K562 (cell line): ENCODE measurements around the gene LRFN4. TPM values are rescaled to one million over a fixed set of nuclear protein-coding genes. Genes with fewer than 3 reads are reported as not detected.
A peak's percentile ranks its signal among the peaks of the same experiment; 100 is the strongest.

Experiments
- C11orf30 ChIP-seq: fragments of 450-650 bp; IDR thresholded peaks from 2 replicates; pipeline ENCODE4 v1.6.1; 2016; ENCODE audit warnings: low read depth, mild to moderate bottlenecking
- CREB1 ChIP-seq, 2 experiments: sonication (generic) in 1 of 2; formaldehyde crosslinking in 1 of 2; IDR thresholded peaks; 2 replicates each; pipeline versions ENCODE4 v1.6.1 to v1.8.0; 2012 to 2022; ENCODE audit warnings: inconsistent platforms in 1 of 2, mild to moderate bottlenecking in 1 of 2, missing genetic modification reagents in 1 of 2, moderate library complexity in 1 of 2
- EP300 ChIP-seq: IDR thresholded peaks from 2 replicates; pipeline ENCODE4 v1.6.1; 2012; ENCODE audit warnings: low read length, improper control_type of control experiment
- ERF ChIP-seq: fragments of 450-650 bp; formaldehyde crosslinking; IDR thresholded peaks from 2 replicates; pipeline ENCODE4 v1.4.0; 2020; ENCODE audit warnings: mild to moderate bottlenecking, mixed read lengths
- ESRRA ChIP-seq: fragments of 450-650 bp; IDR thresholded peaks from 2 replicates; pipeline ENCODE4 v1.6.1; 2014; ENCODE audit warnings: low read depth, mild to moderate bottlenecking, moderate library complexity, borderline replicate concordance
- ETV5 ChIP-seq: sonication (generic); formaldehyde crosslinking; IDR thresholded peaks from 2 replicates; pipeline ENCODE4 v1.4.0; 2020; ENCODE audit warnings: low read depth, mild to moderate bottlenecking, missing genetic modification reagents
- GATA2 ChIP-seq: sonication (generic); formaldehyde crosslinking; IDR thresholded peaks from 2 replicates; pipeline ENCODE4 v1.4.0; 2020; ENCODE audit warnings: mild to moderate bottlenecking, missing genetic modification reagents
- HEY1 ChIP-seq: fragments of 250-450 bp; sonication (Bioruptor Pico); IDR thresholded peaks from 2 replicates; pipeline ENCODE4 v1.5.0; 2020; ENCODE audit warnings: mild to moderate bottlenecking, moderate library complexity, borderline replicate concordance
- HNRNPK ChIP-seq: fragments of 200-400 bp; formaldehyde crosslinking; IDR thresholded peaks from one replicate; pipeline ENCODE4 v1.6.1; 2018; ENCODE audit warnings: mild to moderate bottlenecking, low read depth, low read length; ENCODE audit not compliant: poor library complexity, severe bottlenecking
- NKRF ChIP-seq: fragments of 450-650 bp; IDR thresholded peaks from 2 replicates; pipeline ENCODE4 v1.6.1; 2016; ENCODE audit warnings: borderline replicate concordance
- PKNOX1 ChIP-seq: fragments of 450-650 bp; IDR thresholded peaks from 2 replicates; pipeline ENCODE4 v1.6.1; 2016
- PURB ChIP-seq: sonication (generic); formaldehyde crosslinking; IDR thresholded peaks from 2 replicates; pipeline ENCODE4 v1.9.0; 2021; ENCODE audit warnings: low read depth, mild to moderate bottlenecking, missing genetic modification reagents
- RBFOX2 ChIP-seq: fragments of 200-400 bp; formaldehyde crosslinking; IDR thresholded peaks from 2 replicates; pipeline ENCODE4 v1.6.1; 2017; ENCODE audit warnings: low read depth, mild to moderate bottlenecking, low read length, moderate library complexity
- RFX7 ChIP-seq: fragments of 250-450 bp; sonication (Bioruptor Pico); IDR thresholded peaks from 2 replicates; pipeline ENCODE4 v1.5.1; 2021; ENCODE audit warnings: mild to moderate bottlenecking
- RNF2 ChIP-seq: sonication (generic); IDR thresholded peaks from 2 replicates; pipeline ENCODE4 v1.6.1; 2016
- SMARCC2 ChIP-seq: fragments of 450-650 bp; IDR thresholded peaks from 2 replicates; pipeline ENCODE4 v1.6.1; 2017; ENCODE audit warnings: antibody characterized with exemption, moderate library complexity, mild to moderate bottlenecking, low read depth
- THAP12 ChIP-seq: fragments of 250-450 bp; sonication (Bioruptor Pico); IDR thresholded peaks from 2 replicates; pipeline ENCODE4 v1.9.0; 2021; ENCODE audit warnings: mild to moderate bottlenecking, inconsistent platforms
- ZBTB8A ChIP-seq: fragments of 450-650 bp; IDR thresholded peaks from 2 replicates; pipeline ENCODE4 v1.6.1; 2018; ENCODE audit warnings: mild to moderate bottlenecking, moderate library complexity; ENCODE audit not compliant: partially characterized antibody
- ZNF133 ChIP-seq: fragments of 250-450 bp; sonication (Bioruptor Pico); IDR thresholded peaks from 2 replicates; pipeline ENCODE4 v1.4.0; 2020; ENCODE audit warnings: mild to moderate bottlenecking
- ZNF134 ChIP-seq: fragments of 250-450 bp; sonication (Bioruptor Pico); conservative IDR thresholded peaks from 2 replicates; pipeline ENCODE4 v1.4.0; 2020
- ZNF282 ChIP-seq: sonication (generic); formaldehyde crosslinking; IDR thresholded peaks from 2 replicates; pipeline ENCODE4 v1.8.1; 2023; ENCODE audit warnings: missing genetic modification reagents
- polyA plus RNA-seq, 8 experiments: library from polyadenylated mRNA; depleted of rRNA in 4 of 8; stranded (reverse) in 5 of 8; unstranded in 3 of 8; fragments of >200 nt; fragmentation: Nextera tagmentation in 2 of 8; fragmentation: Illumina TruSeq in 1 of 8; extraction: Ambion mirVana in 2 of 8; extraction: Trizol in 1 of 8; gene quantifications; 2 replicates each; pipeline versions ENCODE4 v1.2.1 to v1.2.3, GENCODE V29; 2011 to 2014; ENCODE audit warnings: inconsistent platforms in 1 of 8, missing spikeins in 1 of 8
- total RNA-seq, 7 experiments: library from RNA; depleted of rRNA in 6 of 7; stranded (reverse); fragments of >200 nt in 6 of 7; fragmentation: Illumina TruSeq in 2 of 7; extraction: Trizol in 2 of 7; gene quantifications; 2 replicates each; pipeline versions ENCODE4 v1.2.1 to v1.2.3, GENCODE V29; 2011 to 2021; ENCODE audit warnings: low replicate concordance in 1 of 7
- TF ChIP-seq, protein P1 (sequence below): fragments of 250-450 bp; sonication (Bioruptor Pico); IDR thresholded peaks from 2 replicates; pipeline ENCODE4 v1.4.0; 2020; ENCODE audit warnings: mild to moderate bottlenecking

LRFN4 gene
- total and polyA plus RNA-seq, 9 of the 15 experiments (the other 6 are each of a cell fraction or from before 2014, with no cell fraction given): 0.10 to 60.1 (median 6.7) TPM

DNA sequence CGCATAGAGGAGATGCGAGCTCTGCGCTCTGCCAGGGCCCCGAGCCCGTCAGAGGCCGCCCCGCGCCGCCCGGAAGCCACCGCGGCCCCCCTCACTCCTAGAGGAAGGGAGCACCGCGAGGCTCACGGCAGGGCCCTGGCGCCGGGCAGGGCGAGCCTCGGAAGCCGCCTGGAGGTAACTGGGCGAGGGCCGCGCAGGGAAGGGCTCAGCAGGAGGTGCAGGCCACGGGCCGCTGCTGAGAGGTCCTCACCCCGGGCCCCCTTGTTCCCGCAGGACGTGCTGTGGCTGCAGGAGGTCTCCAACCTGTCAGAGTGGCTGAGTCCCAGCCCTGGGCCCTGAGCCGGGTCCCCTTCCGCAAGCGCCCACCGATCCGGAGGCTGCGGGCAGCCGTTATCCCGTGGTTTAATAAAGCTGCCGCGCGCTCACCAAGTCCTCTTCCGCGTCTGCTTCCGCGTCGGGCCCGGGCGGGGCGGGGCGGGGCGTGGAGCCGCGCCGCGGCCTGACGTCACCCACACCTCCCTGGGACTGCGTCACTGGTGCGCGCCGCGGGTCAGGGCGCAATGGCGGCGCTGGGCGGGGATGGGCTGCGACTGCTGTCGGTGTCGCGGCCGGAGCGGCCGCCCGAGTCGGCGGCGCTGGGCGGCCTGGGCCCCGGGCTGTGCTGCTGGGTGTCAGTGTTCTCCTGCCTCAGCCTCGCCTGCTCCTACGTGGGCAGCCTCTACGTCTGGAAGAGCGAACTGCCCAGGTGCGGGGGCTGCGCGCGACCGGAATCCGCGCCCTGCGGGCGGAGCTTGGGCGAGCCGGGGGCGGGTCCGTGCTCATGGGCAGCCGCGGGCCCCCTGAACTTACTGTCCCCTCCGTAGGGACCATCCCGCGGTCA lies 13.7 kb upstream of the LRFN4 start, which contains the start of gene RCE1 (continued):
- TF ChIP-seq THAP12: 0 out of 2 replicates have a peak, but pooled peaks have one; percentile 32
- TF ChIP-seq HEY1: no peak
- peak; percentile 99 for TF ChIP-seq CREB1 (IDR thresholded peaks at IDR 0.05)
- TF ChIP-seq CREB1 (CRISPR knock-in tag; IDR thresholded peaks at IDR 0.05): peak; percentile 98
- TF ChIP-seq ZNF282 (CRISPR knock-in tag): 0 out of 2 replicates have a peak, but pooled peaks have one; percentile 50
- TF ChIP-seq C11orf30: peak; percentile 87
- TF ChIP-seq NKRF: peak; percentile 76
- peak; percentile 96 for TF ChIP-seq RBFOX2
- no peak for TF ChIP-seq PKNOX1
- no peak; the same call in 1 of the 2 replicates for TF ChIP-seq SMARCC2
- TF ChIP-seq GATA2 (CRISPR knock-in tag): no peak
- TF ChIP-seq ETV5: no peak; the same call in 1 of the 2 replicates
- no peak; the same call in 1 of the 2 replicates for TF ChIP-seq EP300
- no peak for TF ChIP-seq ZNF133 (CRISPR knock-in tag)
- no peak for TF ChIP-seq HNRNPK
- TF ChIP-seq, protein P1, sequence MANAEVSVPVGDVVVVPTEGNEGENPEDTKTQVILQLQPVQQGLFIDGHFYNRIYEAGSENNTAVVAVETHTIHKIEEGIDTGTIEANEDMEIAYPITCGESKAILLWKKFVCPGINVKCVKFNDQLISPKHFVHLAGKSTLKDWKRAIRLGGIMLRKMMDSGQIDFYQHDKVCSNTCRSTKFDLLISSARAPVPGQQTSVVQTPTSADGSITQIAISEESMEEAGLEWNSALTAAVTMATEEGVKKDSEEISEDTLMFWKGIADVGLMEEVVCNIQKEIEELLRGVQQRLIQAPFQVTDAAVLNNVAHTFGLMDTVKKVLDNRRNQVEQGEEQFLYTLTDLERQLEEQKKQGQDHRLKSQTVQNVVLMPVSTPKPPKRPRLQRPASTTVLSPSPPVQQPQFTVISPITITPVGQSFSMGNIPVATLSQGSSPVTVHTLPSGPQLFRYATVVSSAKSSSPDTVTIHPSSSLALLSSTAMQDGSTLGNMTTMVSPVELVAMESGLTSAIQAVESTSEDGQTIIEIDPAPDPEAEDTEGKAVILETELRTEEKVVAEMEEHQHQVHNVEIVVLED (CRISPR knock-in tag): peak; percentile 79
- no peak for TF ChIP-seq ERF (CRISPR knock-in tag)
- TF ChIP-seq PURB (CRISPR knock-in tag): no peak
- no peak for TF ChIP-seq ZNF134
- no peak for TF ChIP-seq RNF2
- TF ChIP-seq ZBTB8A: no peak
- no peak for TF ChIP-seq RFX7 (CRISPR knock-in tag)
- TF ChIP-seq ESRRA: peak; percentile 79
